ENCODE results near the gene FUT2.

The FUT2 gene

DNA sequence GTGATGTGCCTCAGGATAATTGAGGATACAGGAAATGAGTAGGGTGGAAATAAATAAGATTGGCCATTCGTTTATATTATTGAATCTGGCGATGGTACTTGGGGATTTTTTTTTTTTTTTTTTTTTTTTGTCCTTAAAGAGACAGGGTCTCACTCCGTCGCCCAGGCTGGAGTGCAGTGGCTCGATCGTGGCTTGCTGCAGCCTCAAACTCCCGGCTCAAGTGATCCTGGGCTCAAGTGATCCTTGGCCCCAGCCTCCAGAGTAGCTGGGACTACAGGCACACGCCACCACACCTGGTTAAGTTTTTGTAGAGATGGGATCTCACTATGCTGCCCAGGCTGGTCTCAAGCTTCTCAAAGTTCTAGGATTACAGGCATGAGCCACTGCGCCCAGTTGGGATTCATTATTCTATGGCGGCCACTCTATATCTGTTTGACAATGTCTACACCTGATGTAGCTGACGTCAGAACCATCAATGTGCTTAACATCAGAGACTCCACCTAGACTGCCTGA is 26.5 kb downstream of the FUT2 start:
- TF ChIP-seq, protein P1, sequence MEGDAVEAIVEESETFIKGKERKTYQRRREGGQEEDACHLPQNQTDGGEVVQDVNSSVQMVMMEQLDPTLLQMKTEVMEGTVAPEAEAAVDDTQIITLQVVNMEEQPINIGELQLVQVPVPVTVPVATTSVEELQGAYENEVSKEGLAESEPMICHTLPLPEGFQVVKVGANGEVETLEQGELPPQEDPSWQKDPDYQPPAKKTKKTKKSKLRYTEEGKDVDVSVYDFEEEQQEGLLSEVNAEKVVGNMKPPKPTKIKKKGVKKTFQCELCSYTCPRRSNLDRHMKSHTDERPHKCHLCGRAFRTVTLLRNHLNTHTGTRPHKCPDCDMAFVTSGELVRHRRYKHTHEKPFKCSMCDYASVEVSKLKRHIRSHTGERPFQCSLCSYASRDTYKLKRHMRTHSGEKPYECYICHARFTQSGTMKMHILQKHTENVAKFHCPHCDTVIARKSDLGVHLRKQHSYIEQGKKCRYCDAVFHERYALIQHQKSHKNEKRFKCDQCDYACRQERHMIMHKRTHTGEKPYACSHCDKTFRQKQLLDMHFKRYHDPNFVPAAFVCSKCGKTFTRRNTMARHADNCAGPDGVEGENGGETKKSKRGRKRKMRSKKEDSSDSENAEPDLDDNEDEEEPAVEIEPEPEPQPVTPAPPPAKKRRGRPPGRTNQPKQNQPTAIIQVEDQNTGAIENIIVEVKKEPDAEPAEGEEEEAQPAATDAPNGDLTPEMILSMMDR (IDR thresholded peaks at IDR 0.05; ENCODE audit: low read depth, low read length), result no peak
- DNase-seq (ENCODE audit: extremely low read depth, low read depth), result no peak

DNA sequence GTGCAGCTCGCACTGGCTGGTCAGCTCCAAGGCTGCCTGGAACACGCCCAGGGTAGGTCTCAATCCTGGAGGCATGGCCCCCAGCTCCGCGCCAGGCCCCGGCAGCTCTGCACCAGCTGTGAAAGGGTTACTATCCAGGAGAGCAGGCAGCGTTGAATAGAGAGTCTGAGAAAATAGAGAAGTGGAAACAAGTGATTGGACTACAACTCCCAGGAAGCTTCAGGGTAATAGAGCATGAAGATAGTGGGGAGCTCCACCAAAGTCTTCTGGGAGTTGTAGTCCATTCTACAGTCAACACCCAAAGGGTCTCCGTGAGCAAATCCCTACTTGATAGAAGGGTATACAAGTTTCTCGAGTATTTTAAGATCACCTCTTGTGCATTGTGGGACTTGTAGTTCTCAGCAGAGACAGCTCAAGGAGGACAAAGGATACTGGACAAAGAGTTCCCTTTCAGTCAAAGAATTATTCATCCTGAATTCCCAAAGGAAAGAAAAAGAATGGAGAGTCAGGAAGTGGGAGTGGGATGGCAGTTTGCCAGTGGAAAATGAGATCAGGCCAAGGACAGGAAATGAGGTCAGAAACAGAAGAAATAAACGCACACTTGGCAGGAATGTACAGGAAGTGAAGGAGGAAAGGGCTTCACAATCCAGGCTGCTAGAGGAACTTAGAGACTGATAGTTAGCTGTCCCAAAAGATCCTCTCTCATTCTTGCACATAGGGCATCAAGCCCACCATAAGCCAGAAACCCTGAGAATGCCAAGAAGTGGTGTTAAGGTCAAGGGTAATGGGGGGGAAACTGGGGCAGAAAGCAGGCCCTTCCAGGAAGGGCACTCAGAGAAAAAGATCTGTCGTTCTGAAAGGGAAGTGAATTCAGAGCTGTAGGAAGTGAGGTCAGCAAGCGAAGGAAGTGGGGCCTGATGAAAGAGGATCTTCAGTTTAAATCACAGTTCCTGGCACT is 29.3 kb downstream of the FUT2 start:
- TF ChIP-seq, protein P1 (IDR thresholded peaks at IDR 0.05; ENCODE audit: low read depth, low read length), result no peak
- DNase-seq (ENCODE audit: extremely low read depth, low read depth), result no peak

DNA sequence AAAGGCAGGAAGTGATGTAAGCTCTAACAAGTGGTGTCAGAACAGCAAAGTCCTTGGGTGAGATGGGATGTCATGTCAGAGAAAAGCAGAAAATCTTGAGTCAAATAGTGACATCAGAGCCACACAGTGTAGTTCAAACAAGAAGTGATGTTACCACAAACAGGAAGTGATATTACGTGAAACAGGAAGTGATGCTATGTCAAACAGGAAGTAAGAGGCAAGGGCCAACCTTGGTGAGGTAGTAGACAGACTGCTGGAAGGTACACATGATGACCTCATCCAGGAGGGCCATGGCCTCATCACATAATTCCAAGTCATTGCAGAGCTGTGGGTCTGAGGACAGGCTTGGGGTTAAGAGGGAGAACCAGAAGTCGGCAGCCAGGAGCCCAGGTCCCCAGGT is 30.8 kb downstream of the FUT2 start:
- TF ChIP-seq, protein P1 (IDR thresholded peaks at IDR 0.05; ENCODE audit: low read depth, low read length), result no peak
- DNase-seq (ENCODE audit: extremely low read depth, low read depth), result no peak

DNA sequence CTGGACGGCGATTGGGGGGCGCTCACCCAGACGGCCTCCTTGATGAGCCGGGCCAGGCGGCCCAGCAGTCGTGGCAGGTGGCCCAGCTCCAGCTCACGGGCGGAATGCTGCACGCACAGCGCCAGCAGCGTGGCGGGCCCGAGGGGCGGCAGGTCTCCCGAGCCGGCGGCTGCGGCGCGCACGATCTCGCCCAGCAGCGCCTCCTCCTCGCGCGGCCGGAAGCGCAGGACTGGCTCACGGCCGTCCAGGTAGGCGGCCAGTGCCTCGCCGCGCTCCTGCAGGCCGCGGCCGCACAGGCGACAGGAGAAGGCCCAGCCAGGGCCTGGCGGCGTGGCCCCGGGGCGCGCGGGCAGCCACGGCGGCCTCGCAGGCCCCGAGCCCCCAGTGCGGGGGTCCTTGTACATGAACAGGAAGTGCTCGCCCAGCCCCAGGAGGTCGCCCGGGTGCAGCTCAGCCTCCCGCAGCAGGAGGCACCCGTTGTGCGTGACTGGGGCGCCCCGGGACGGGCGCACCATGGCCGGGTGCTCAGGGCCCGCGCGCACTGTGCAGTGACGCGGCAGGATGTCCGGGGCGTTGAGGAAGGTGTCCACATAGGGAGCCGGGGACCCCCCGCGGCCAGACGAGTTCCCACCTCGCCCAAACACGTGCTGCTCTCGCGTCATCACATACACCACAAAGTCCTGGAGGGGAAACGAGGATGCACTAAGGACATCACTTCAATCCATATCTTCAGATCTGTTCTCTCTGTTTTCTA is 33.3 kb downstream of the FUT2 start:
- no peak for DNase-seq (ENCODE audit: extremely low read depth, low read depth)
- TF ChIP-seq, protein P1 (IDR thresholded peaks at IDR 0.05; ENCODE audit: low read depth, low read length), result no peak

DNA sequence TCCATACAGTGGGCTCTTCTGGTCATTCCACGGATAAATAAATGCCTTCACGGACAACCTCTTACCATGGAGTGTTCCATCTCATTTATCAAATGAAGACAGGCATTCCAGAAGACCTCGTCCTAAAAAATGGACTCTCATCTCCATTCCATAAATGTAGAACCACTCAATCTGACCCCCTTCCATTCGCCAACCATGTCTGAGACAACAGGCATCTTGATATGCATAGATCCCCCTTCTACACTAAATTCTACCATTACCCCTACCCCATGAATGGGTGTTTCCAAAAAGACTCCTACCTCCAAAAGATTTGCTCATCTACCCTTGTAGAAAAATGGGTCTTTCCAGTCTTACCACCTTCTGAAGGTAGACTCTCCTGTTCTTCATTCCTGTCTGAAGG is 35.7 kb downstream of the FUT2 start:
- TF ChIP-seq, protein P1 (IDR thresholded peaks at IDR 0.05; ENCODE audit: low read depth, low read length), result no peak
- no peak for DNase-seq (ENCODE audit: extremely low read depth, low read depth)

DNA sequence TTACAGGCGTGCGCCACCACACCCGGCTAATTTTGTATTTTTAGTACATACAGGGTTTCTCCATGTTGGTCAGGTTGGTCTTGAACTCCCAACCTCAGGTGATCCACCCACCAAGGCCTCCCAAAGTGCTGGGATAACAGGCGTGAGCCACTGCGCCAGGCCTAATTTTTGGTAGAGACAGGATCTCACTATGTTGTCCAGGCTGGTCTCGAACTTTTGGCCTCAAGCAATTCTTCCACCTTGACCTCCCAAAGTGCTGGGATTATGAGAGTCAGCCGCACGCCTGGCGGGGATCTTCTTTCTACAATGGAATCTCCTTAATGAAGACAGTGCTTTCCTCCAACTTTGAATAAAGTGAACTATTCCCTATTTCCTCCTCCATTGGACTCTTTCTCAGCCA is 38.9 kb downstream of the FUT2 start:
- TF ChIP-seq, protein P1 (IDR thresholded peaks at IDR 0.05; ENCODE audit: low read depth, low read length), result no peak
- no peak for DNase-seq (ENCODE audit: extremely low read depth, low read depth)

Measured in AG09319 (cell line).